K562 (cell line): Measurements from ENCODE around the gene RPL27A. TPM values are rescaled to one million over a fixed set of nuclear protein-coding genes. Genes with fewer than 3 reads are reported as not detected.

Source experiments
- ATAC-seq: fragments of 200-7000 bp; cut with Tn5 transposase; 3 replicates; pipeline ENCODE4 v1.9.1; 2020; ENCODE audit warnings: moderate library complexity
- BruUV-seq: library from RNA; stranded (reverse); fragments of 400-500 nt; replicated peaks from 2 replicates; lab custom pipeline; 2021; lab: Mats Ljungman, UMichigan
- CTCF ChIA-PET: fragments of 300-600 bp; formaldehyde crosslinking; extraction: SDS; loops from one replicate; lab custom pipeline; 2021; ENCODE audit warnings: low intra/inter-chr PET ratio; lab: Yijun Ruan, JAX
- POLR2A ChIA-PET: fragments of 300-600, 350-650 bp; sonication (Branson Sonifier 250); formaldehyde crosslinking; extraction: SDS; loops from one replicate; lab custom pipeline; 2021; ENCODE audit warnings: antibody characterized with exemption, inconsistent platforms; lab: Yijun Ruan, JAX
- DNase-seq, 4 experiments: peaks; one replicate each; pipeline versions ENCODE4 v3.0.0 to v3.0.0-alpha.2; 2011 to 2018; ENCODE audit warnings: low spot score in 3 of 4, mixed read lengths in 3 of 4; ENCODE audit errors: extremely low read depth in 1 of 4
- FAIRE-seq: peaks from 2 replicates; lab custom pipeline; 2011; peaks lifted over from hg19 to GRCh38; lab: Jason Lieb, UNC
- H2AFZ ChIP-seq: 2 replicates; pipeline ENCODE4 v1.6.0; 2011; ENCODE audit warnings: low read depth, low read length, control low read depth, inconsistent platforms
- H3K27ac ChIP-seq: fragments of 200-600 bp; 3 replicates; pipeline ENCODE4 v1.8.0; 2011; ENCODE audit warnings: low read depth, mild to moderate bottlenecking, control low read depth, inconsistent platforms, low read length, moderate library complexity, mixed read lengths; ENCODE audit errors: extremely low read depth
- H3K27me3 ChIP-seq, 2 experiments: fragments of 300-600 bp in 1 of 2; 2 replicates in 1 of 2; 3 replicates in 1 of 2; pipeline versions ENCODE4 v1.6.0 to v1.8.0; 2011; ENCODE audit warnings: inconsistent platforms in 2 of 2, low read length in 2 of 2, mild to moderate bottlenecking in 1 of 2, mixed read lengths in 1 of 2, moderate library complexity in 1 of 2; ENCODE audit not compliant: control insufficient read depth in 2 of 2, insufficient read depth in 2 of 2
- H3K36me3 ChIP-seq: fragments of 300-600 bp; 3 replicates; pipeline ENCODE4 v1.8.0; 2011; ENCODE audit warnings: mild to moderate bottlenecking, low read length, inconsistent platforms; ENCODE audit not compliant: control insufficient read depth, insufficient read depth
- H3K4me1 ChIP-seq, 2 experiments: fragments of 200-600 bp in 1 of 2; replicated peaks in 1 of 2; 2 replicates in 1 of 2; 3 replicates in 1 of 2; pipeline versions ENCODE4 v1.5.1 to v1.8.0; 2011; ENCODE audit warnings: inconsistent platforms in 2 of 2, low read length in 2 of 2, mild to moderate bottlenecking in 1 of 2, mixed read lengths in 1 of 2, moderate library complexity in 1 of 2; ENCODE audit not compliant: control insufficient read depth in 2 of 2, insufficient read depth in 2 of 2
- H3K4me2 ChIP-seq: 2 replicates; pipeline ENCODE4 v1.6.1; 2011; ENCODE audit warnings: low read length, control low read depth, inconsistent platforms, mixed read lengths; ENCODE audit not compliant: insufficient read depth
- H3K4me3 ChIP-seq: fragments of 200-600 bp; sonication (generic), shearing (Covaris generic); 2 replicates; pipeline ENCODE4 v1.5.1; 2016; ENCODE audit warnings: control low read depth, inconsistent platforms
- H3K79me2 ChIP-seq: fragments of 200-600 bp; 3 replicates; pipeline ENCODE4 v1.8.0; 2011; ENCODE audit warnings: low read length, inconsistent platforms; ENCODE audit not compliant: control insufficient read depth, insufficient read depth
- H3K9ac ChIP-seq, 2 experiments: 2 replicates each; pipeline versions ENCODE4 v1.6.0 to v1.6.1; 2011; ENCODE audit warnings: low read depth in 2 of 2, low read length in 2 of 2, control low read depth in 1 of 2, inconsistent platforms in 1 of 2, mild to moderate bottlenecking in 1 of 2, mixed read lengths in 1 of 2; ENCODE audit not compliant: insufficient read depth in 1 of 2
- H3K9me1 ChIP-seq: one replicate; pipeline ENCODE4 v1.6.0; 2011; ENCODE audit warnings: inconsistent platforms, mild to moderate bottlenecking, low read length, moderate library complexity; ENCODE audit not compliant: control insufficient read depth, insufficient read depth
- H3K9me3 ChIP-seq: replicated peaks from 2 replicates; pipeline ENCODE4 v1.5.1; 2011; ENCODE audit warnings: low read depth, low read length, inconsistent platforms; ENCODE audit not compliant: control insufficient read depth, insufficient read depth
- H4K20me1 ChIP-seq: replicated peaks from 2 replicates; pipeline ENCODE4 v1.6.1; 2011; ENCODE audit warnings: low read length, inconsistent platforms, mixed read lengths; ENCODE audit not compliant: control insufficient read depth, insufficient read depth
- ARNT ChIP-seq, 2 experiments: fragments of 450-650 bp; IDR thresholded peaks; 2 replicates each; pipeline ENCODE4 v1.6.1; 2016; ENCODE audit warnings: mild to moderate bottlenecking in 1 of 2
- ATF1 ChIP-seq, 2 experiments: fragments of 450-650 bp in 1 of 2; IDR thresholded peaks; 2 replicates each; pipeline ENCODE4 v1.6.1; 2016; ENCODE audit warnings: missing compliant biosample characterization in 1 of 2, missing genetic modification characterization in 1 of 2
- MXD1 ChIP-seq: fragments of 250-450 bp; sonication (Bioruptor Pico); IDR thresholded peaks from 2 replicates; pipeline ENCODE4 v1.8.0; 2021; ENCODE audit warnings: borderline replicate concordance, mild to moderate bottlenecking, moderate library complexity; ENCODE audit not compliant: poor library complexity, severe bottlenecking
- MYBL2 ChIP-seq, 2 experiments: fragments of 450-650 bp in 1 of 2; sonication (generic) in 1 of 2; formaldehyde crosslinking in 1 of 2; IDR thresholded peaks; 2 replicates each; pipeline versions ENCODE4 v1.6.1 to v1.8.1; 2017 to 2022; ENCODE audit warnings: borderline replicate concordance in 1 of 2, inconsistent platforms in 1 of 2, low read depth in 1 of 2, mild to moderate bottlenecking in 1 of 2, missing genetic modification reagents in 1 of 2, moderate library complexity in 1 of 2
- NR3C1 ChIP-seq: sonication (generic); formaldehyde crosslinking; IDR thresholded peaks from 2 replicates; pipeline ENCODE4 v1.8.1; 2022; ENCODE audit warnings: missing genetic modification reagents
- NR4A1 ChIP-seq, 2 experiments: fragments of 250-450 bp in 1 of 2; fragments of 450-650 bp in 1 of 2; sonication (Bioruptor Pico) in 1 of 2; IDR thresholded peaks; 2 replicates each; pipeline versions ENCODE4 v1.4.0 to v1.6.1; 2016 to 2020; ENCODE audit warnings: mild to moderate bottlenecking in 2 of 2, missing compliant biosample characterization in 1 of 2, missing genetic modification characterization in 1 of 2, moderate library complexity in 1 of 2
- RBM17 ChIP-seq: fragments of 200-400 bp; formaldehyde crosslinking; IDR thresholded peaks from 2 replicates; pipeline ENCODE4 v1.6.1; 2017; ENCODE audit warnings: low read depth, mild to moderate bottlenecking, low read length, borderline replicate concordance
- SETDB1 ChIP-seq: IDR thresholded peaks from one replicate; pipeline ENCODE4 v1.6.1; 2012; ENCODE audit warnings: low read length, control low read depth, inconsistent platforms
- TAF15 ChIP-seq: fragments of 200-400 bp; formaldehyde crosslinking; IDR thresholded peaks from 2 replicates; pipeline ENCODE4 v1.6.1; 2017; ENCODE audit warnings: mild to moderate bottlenecking, low read depth, low read length, moderate library complexity
- WHSC1 ChIP-seq: IDR thresholded peaks from one replicate; pipeline ENCODE4 v1.6.1; 2012; ENCODE audit warnings: low read length, control low read depth, inconsistent platforms
- ZBTB40 ChIP-seq, 2 experiments: fragments of 450-650 bp in 1 of 2; sonication (generic) in 1 of 2; formaldehyde crosslinking in 1 of 2; IDR thresholded peaks; 2 replicates each; pipeline versions ENCODE4 v1.7.1 to v1.9.0; 2016 to 2022; ENCODE audit warnings: inconsistent platforms in 1 of 2, mild to moderate bottlenecking in 1 of 2, missing genetic modification reagents in 1 of 2
- ZBTB7A ChIP-seq: IDR thresholded peaks from 2 replicates; pipeline ENCODE4 v1.6.1; 2011; ENCODE audit warnings: low read depth, mild to moderate bottlenecking, low read length, moderate library complexity, borderline replicate concordance; ENCODE audit not compliant: control insufficient read depth
- WGBS: fragments of 100-300 bp; shearing (Covaris generic); methylation state at CpG from one replicate; pipeline ENCODE4 v1.1.6; 2016; ENCODE audit warnings: low coverage, mixed read lengths; ENCODE audit not compliant: insufficient coverage; ENCODE audit errors: missing lambda C conversion rate; 5-methylcytosine and 5-hydroxymethylcytosine counted together
- in situ Hi-C: fragments of 300-500 bp; cut with MboI; formaldehyde crosslinking; loops from 4 replicates; pipeline ENCODE4 v1.15.0; 2018; ENCODE audit warnings: inconsistent platforms, mixed read lengths
- intact Hi-C: fragments of 100-400 bp; cut with micrococcal nuclease; formaldehyde crosslinking; loops from 2 replicates; pipeline ENCODE4 v1.14.2; 2022
- polyA plus RNA-seq, 8 experiments: library from polyadenylated mRNA; depleted of rRNA in 4 of 8; stranded (reverse) in 5 of 8; unstranded in 3 of 8; fragments of >200 nt; fragmentation: Nextera tagmentation in 2 of 8; fragmentation: Illumina TruSeq in 1 of 8; extraction: Ambion mirVana in 2 of 8; extraction: Trizol in 1 of 8; gene quantifications; 2 replicates each; pipeline versions ENCODE4 v1.2.1 to v1.2.3, GENCODE V29; 2011 to 2014; ENCODE audit warnings: inconsistent platforms in 1 of 8, missing spikeins in 1 of 8
- total RNA-seq, 7 experiments: library from RNA; depleted of rRNA in 6 of 7; stranded (reverse); fragments of >200 nt in 6 of 7; fragmentation: Illumina TruSeq in 2 of 7; extraction: Trizol in 2 of 7; gene quantifications; 2 replicates each; pipeline versions ENCODE4 v1.2.1 to v1.2.3, GENCODE V29; 2011 to 2021; ENCODE audit warnings: low replicate concordance in 1 of 7

Gene RPL27A
- total and polyA plus RNA-seq, 9 of the 15 experiments (the other 6 are each of a cell fraction or from before 2014, with no cell fraction given) = 790 to 4,241 (median 2,267) TPM

GRCh38 chr11:8704136-8704535, 21.5 kb downstream of the RPL27A start:
- no peak for FAIRE-seq
- Histone ChIP-seq H3K27ac (no peak overlapping the region), H3K79me2 (no peaks in the 10 kb centered on the region), H3K4me3 (no peak overlapping the region), H3K9me3 (no peaks in the 10 kb centered on the region), H3K9me1 (no peaks in the 10 kb centered on the region), H3K4me2 (no peak overlapping the region), H3K27me3 (peaks cover 7 to 31% of the 10 kb centered on the region in 2 experiments; a peak in 4 of 5 replicates), H2AFZ (no peak overlapping the region), H4K20me1 (no peaks in the 10 kb centered on the region; the same call in 1 of the 2 replicates), H3K9ac (no peak overlapping the region), H3K36me3 (no peaks in the 10 kb centered on the region), H3K4me1 (peaks cover 10 to 27% of the 10 kb centered on the region in 2 experiments)
- ATAC-seq = no peak
- 9% methylated on average over 2 of the region's 2 CpGs for WGBS
- in situ Hi-C loops = no loop called here
- BruUV-seq = no TSS peak
- ChIA-PET POLR2A (interaction anchor here (0.6 to 3.6 kb wide), 4 partner anchors 10 to 17 kb away, joined by 3 to 15 read pairs (median 4); no protein-coding TSS in a partner anchor), CTCF (no interaction called here)
- no peak for DNase-seq
- intact Hi-C loops = no loop called here
- TF ChIP-seq ATF1 (CRISPR knock-in tag; IDR thresholded peaks at IDR 0.05) (no peak), ATF1 (tag; IDR thresholded peaks at IDR 0.05) (no peak), ZBTB7A (no peak), TAF15 (no peak), MYBL2 (IDR thresholded peaks at IDR 0.05; ENCODE audit: low read depth) (no peak), MYBL2 (CRISPR knock-in tag; IDR thresholded peaks at IDR 0.05; ENCODE audit: borderline replicate concordance) (no peak), SETDB1 (no peak), ZBTB40 (IDR thresholded peaks at IDR 0.05) (no peak), ZBTB40 (CRISPR knock-in tag; IDR thresholded peaks at IDR 0.05) (no peak), NR3C1 (no peak), NR4A1 (CRISPR knock-in tag; IDR thresholded peaks at IDR 0.05) (no peak), NR4A1 (tag; IDR thresholded peaks at IDR 0.05) (no peak), WHSC1 (no peak), MXD1 (no peak), ARNT (IDR thresholded peaks at IDR 0.05) (no peak), RBM17 (no peak)
